ENCODE measurements around the gene USH2A.

- TF ChIP-seq CTCF (tag by site-specific recombination; IDR thresholded peaks at IDR 0.05) = no peak
- no peak for TF ChIP-seq ZNF175 (tag by site-specific recombination; IDR thresholded peaks at IDR 0.05)
- no peak for TF ChIP-seq ZNF670 (tag by site-specific recombination; IDR thresholded peaks at IDR 0.05; ENCODE audit: low read depth)
- TF ChIP-seq ATF2 (tag by site-specific recombination; IDR thresholded peaks at IDR 0.05; ENCODE audit: low read depth) = no peak
Observed at GRCh38 chr1:216194721-216195120, 228.5 kb downstream of the USH2A start.

Data from HEK293 (cell line).